ENCODE results near the gene RAB1A. TPM values are rescaled to one million over a fixed set of nuclear protein-coding genes. Genes with fewer than 3 reads are reported as not detected.

The RAB1A gene
- polyA plus RNA-seq (170 to 274 TPM (median 173 TPM) in 3 replicates), polyA minus RNA-seq (28.4 to 115 TPM (median 59.3 TPM) in 3 replicates)
- 247 TPM for polyA plus RNA-seq (2011; ENCODE audit: low read depth)
- 156 and 325 TPM in 2 replicates for polyA plus RNA-seq (2011; cell fraction: cytosol; rRNA removed)
- 134 and 169 TPM in 2 replicates for polyA plus RNA-seq (2011; cell fraction: nucleus; rRNA removed)
- 207 and 221 TPM in 2 replicates for polyA plus RNA-seq (2012; ENCODE audit: low replicate concordance)
- polyA minus RNA-seq (2011; cell fraction: cytosol; rRNA and poly(A)+ RNA removed), result 101 TPM
- 34.3 and 62.0 TPM in 2 replicates for polyA minus RNA-seq (2011; cell fraction: nucleus; rRNA and poly(A)+ RNA removed)

- dilution Hi-C loops (cut with MboI; ENCODE audit: extremely low pct_ligation_motif_present, low sequenced_read_pairs), result no loop called here
- Histone ChIP-seq H3K4me2 (ENCODE audit: control insufficient read depth, extremely low read depth, insufficient read depth, low read depth, low read length) (peak within 1 kb of the TSS; percentile 97), H3K79me2 (ENCODE audit: control insufficient read depth, insufficient read depth, low read length) (peaks cover 49% of the 10 kb centered on the region), H3K27me3 (ENCODE audit: control insufficient read depth, extremely low read depth, insufficient read depth, low read length) (no peaks in the 10 kb centered on the region), H3K4me1 (ENCODE audit: control insufficient read depth, extremely low read depth, insufficient read depth, low read length) (peaks cover 18% of the 10 kb centered on the region), H3K9me3 (ENCODE audit: control insufficient read depth, low read depth, low read length) (no peaks in the 10 kb centered on the region), H4K20me1 (ENCODE audit: control insufficient read depth, extremely low read depth, insufficient read depth, low read length) (peaks cover 11% of the 10 kb centered on the region), H3K4me3 (ENCODE audit: control insufficient read depth in 2 of 3, extremely low read depth in 1 of 3, insufficient read depth in 2 of 3, low read depth in 1 of 3, low read length in 3 of 3) (peak within 1 kb of the TSS; percentile 98 to 99 (median 99)), H3K27ac (ENCODE audit: control insufficient read depth, insufficient read depth, low read length) (peak within 1 kb of the TSS; percentile 90), H3K9me1 (ENCODE audit: control insufficient read depth, extremely low read depth, insufficient read depth, low read length) (no peaks in the 10 kb centered on the region), H3K9ac (ENCODE audit: control insufficient read depth, extremely low read depth, insufficient read depth, low read length) (peak within 1 kb of the TSS; percentile 95), H3K36me3 (ENCODE audit: control insufficient read depth in 2 of 2, extremely low read depth in 1 of 2, insufficient read depth in 2 of 2, low read length in 2 of 2) (no peaks in the 10 kb centered on the region), H2AFZ (ENCODE audit: control insufficient read depth, low read length) (peak within 1 kb of the TSS; percentile 98)
- peak; percentile 93 for DNase-seq (ENCODE audit: low read depth, low spot score)
- FAIRE-seq, result peak; percentile 23
- TF ChIP-seq EZH2 (IDR thresholded peaks at IDR 0.05; ENCODE audit: low read length) (no peak), CTCF (optimal IDR thresholded peaks at IDR 0.05 in 1 of 3, IDR thresholded peaks at IDR 0.05 in 1 of 3, conservative IDR thresholded peaks at IDR 0.05 in 1 of 3; ENCODE audit: extremely low read depth in 1 of 3, insufficient read depth in 2 of 3, low read length in 3 of 3) (peak in 1 of 3 experiments; percentile 65)
These were observed at the start of gene RAB1A for GRCh38 chr2:65129826-65130663. TSS of gene RAB1A (minus strand) at chr2:65130106. CDS start at chr2:65129915, 191 bp downstream.

GRCh38 chr2:65177751-65178442, 48.0 kb upstream of the RAB1A start:
- H3K4me2 ChIP-seq (ENCODE audit: control insufficient read depth, extremely low read depth, insufficient read depth, low read depth, low read length), result no peak overlapping the region
- H3K79me2 ChIP-seq (ENCODE audit: control insufficient read depth, insufficient read depth, low read length), result no peaks in the 10 kb centered on the region
- dilution Hi-C loops (cut with MboI; ENCODE audit: extremely low pct_ligation_motif_present, low sequenced_read_pairs), result no loop called here
- no peaks in the 10 kb centered on the region for H4K20me1 ChIP-seq (ENCODE audit: control insufficient read depth, extremely low read depth, insufficient read depth, low read length)
- H3K9me1 ChIP-seq (ENCODE audit: control insufficient read depth, extremely low read depth, insufficient read depth, low read length), result no peaks in the 10 kb centered on the region
- H3K27ac ChIP-seq (ENCODE audit: control insufficient read depth, insufficient read depth, low read length), result no peak overlapping the region
- no peaks in the 10 kb centered on the region for H3K4me1 ChIP-seq (ENCODE audit: control insufficient read depth, extremely low read depth, insufficient read depth, low read length)
- TF ChIP-seq EZH2 (IDR thresholded peaks at IDR 0.05; ENCODE audit: low read length), result no peak
- TF ChIP-seq CTCF (optimal IDR thresholded peaks at IDR 0.05 in 1 of 3, IDR thresholded peaks at IDR 0.05 in 1 of 3, conservative IDR thresholded peaks at IDR 0.05 in 1 of 3; ENCODE audit: extremely low read depth in 1 of 3, insufficient read depth in 2 of 3, low read length in 3 of 3), result no peak
- DNase-seq (ENCODE audit: low read depth, low spot score) (no peak), FAIRE-seq (no peak)
- no peak overlapping the region for H2AFZ ChIP-seq (ENCODE audit: control insufficient read depth, low read length)
- H3K9ac ChIP-seq (ENCODE audit: control insufficient read depth, extremely low read depth, insufficient read depth, low read length), result no peak overlapping the region
- H3K36me3 ChIP-seq (ENCODE audit: control insufficient read depth in 2 of 2, extremely low read depth in 1 of 2, insufficient read depth in 2 of 2, low read length in 2 of 2), result no peaks in the 10 kb centered on the region
- no peak overlapping the region for H3K4me3 ChIP-seq (ENCODE audit: control insufficient read depth in 2 of 3, extremely low read depth in 1 of 3, insufficient read depth in 2 of 3, low read depth in 1 of 3, low read length in 3 of 3)
- no peaks in the 10 kb centered on the region for H3K27me3 ChIP-seq (ENCODE audit: control insufficient read depth, extremely low read depth, insufficient read depth, low read length)
- H3K9me3 ChIP-seq (ENCODE audit: control insufficient read depth, low read depth, low read length), result no peaks in the 10 kb centered on the region
